Hepatocyte (in vitro differentiated cells): ENCODE data around the gene DAB2IP.

Source experiments
- EZH2 ChIP-seq: fragments of 200-600 bp; sonication (generic); IDR thresholded peaks from 2 replicates; pipeline ENCODE4 v1.6.1; 2016; ENCODE audit warnings: antibody characterized with exemption, mild to moderate bottlenecking, borderline replicate concordance
- EZH2phosphoT487 ChIP-seq: fragments of 200-600 bp; sonication (generic); IDR thresholded peaks from one replicate; pipeline ENCODE4 v1.6.1; 2018; ENCODE audit warnings: antibody characterized with exemption, mild to moderate bottlenecking, low read depth, moderate library complexity; ENCODE audit not compliant: unreplicated experiment, severe bottlenecking
- TF ChIP-seq, protein P1 (sequence below): fragments of 200-600 bp; sonication (generic); IDR thresholded peaks from 2 replicates; pipeline ENCODE4 v1.5.1; 2016; ENCODE audit warnings: antibody characterized with exemption, mild to moderate bottlenecking; ENCODE audit not compliant: poor library complexity

DNA sequence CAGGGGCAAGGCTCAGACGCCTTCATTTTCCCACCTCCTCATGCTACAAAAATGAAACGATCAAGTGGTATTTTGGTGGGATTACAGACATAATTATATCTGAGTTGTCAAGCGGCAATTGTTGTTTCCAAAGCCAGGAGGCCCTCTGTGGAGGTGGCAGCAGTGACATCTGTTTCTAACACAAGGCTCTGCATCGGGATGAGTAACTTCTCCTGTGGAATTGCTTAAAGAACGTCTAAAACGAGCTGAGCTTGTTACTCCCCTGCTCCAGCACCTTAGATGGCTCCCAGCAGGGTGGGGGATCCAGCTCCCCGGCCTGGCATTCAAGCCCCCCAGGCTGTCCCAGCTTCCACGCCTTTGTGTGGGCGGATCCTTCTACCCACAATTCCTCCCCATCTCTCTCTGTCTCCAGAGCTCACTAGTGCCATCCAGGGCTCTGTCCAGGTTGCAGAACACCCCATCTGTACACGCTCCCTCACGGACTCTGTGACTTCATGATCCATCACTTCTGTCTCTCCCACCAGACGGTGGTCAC lies 36.8 kb downstream of the DAB2IP start:
- TF ChIP-seq, protein P1, sequence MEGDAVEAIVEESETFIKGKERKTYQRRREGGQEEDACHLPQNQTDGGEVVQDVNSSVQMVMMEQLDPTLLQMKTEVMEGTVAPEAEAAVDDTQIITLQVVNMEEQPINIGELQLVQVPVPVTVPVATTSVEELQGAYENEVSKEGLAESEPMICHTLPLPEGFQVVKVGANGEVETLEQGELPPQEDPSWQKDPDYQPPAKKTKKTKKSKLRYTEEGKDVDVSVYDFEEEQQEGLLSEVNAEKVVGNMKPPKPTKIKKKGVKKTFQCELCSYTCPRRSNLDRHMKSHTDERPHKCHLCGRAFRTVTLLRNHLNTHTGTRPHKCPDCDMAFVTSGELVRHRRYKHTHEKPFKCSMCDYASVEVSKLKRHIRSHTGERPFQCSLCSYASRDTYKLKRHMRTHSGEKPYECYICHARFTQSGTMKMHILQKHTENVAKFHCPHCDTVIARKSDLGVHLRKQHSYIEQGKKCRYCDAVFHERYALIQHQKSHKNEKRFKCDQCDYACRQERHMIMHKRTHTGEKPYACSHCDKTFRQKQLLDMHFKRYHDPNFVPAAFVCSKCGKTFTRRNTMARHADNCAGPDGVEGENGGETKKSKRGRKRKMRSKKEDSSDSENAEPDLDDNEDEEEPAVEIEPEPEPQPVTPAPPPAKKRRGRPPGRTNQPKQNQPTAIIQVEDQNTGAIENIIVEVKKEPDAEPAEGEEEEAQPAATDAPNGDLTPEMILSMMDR: no peak
- no peak for TF ChIP-seq EZH2phosphoT487
- no peak for TF ChIP-seq EZH2
